CD1c-positive myeloid dendritic cell (primary cell): ENCODE results near the gene TMEM273.

Experiments
- DNase-seq: peaks from one replicate; pipeline ENCODE4 v3.0.0-alpha.2; 2016; ENCODE audit errors: extremely low spot score

Gene TMEM273

GRCh38 chr10:49187950-49188761 lies at the start of gene TMEM273:
TSS of gene TMEM273 (minus strand) at chr10:49188391. CDS start at chr10:49188336, 55 bp downstream.
- DNase-seq, result peak; percentile 88

GRCh38 chr10:49237985-49238384 lies 49.8 kb upstream of the TMEM273 start:
- DNase-seq, result peak; percentile 9

GRCh38 chr10:49235392-49235791 lies 47.2 kb upstream of the TMEM273 start:
- DNase-seq, result no peak

- DNase-seq, result no peak
Measured at GRCh38 chr10:49231086-49231820, 43.1 kb upstream of the TMEM273 start.

- DNase-seq, result no peak
Measured at GRCh38 chr10:49230004-49230403, 41.8 kb upstream of the TMEM273 start.

GRCh38 chr10:49228677-49229076 lies 40.5 kb upstream of the TMEM273 start:
- DNase-seq, result no peak

GRCh38 chr10:49227406-49227805 lies 39.2 kb upstream of the TMEM273 start:
- DNase-seq, result no peak

- DNase-seq, result no peak
Measured at GRCh38 chr10:49226594-49226993, 38.4 kb upstream of the TMEM273 start.

- no peak for DNase-seq
Measured at GRCh38 chr10:49225218-49225876, 37.2 kb upstream of the TMEM273 start.

GRCh38 chr10:49223205-49223604 lies 35.0 kb upstream of the TMEM273 start:
- DNase-seq, result no peak

GRCh38 chr10:49222170-49222569 lies 34.0 kb upstream of the TMEM273 start:
- no peak for DNase-seq

- DNase-seq, result no peak
Measured at GRCh38 chr10:49220679-49221078, 32.5 kb upstream of the TMEM273 start.

- no peak for DNase-seq
Measured at GRCh38 chr10:49220031-49220430, 31.8 kb upstream of the TMEM273 start.

GRCh38 chr10:49219248-49219647 lies 31.1 kb upstream of the TMEM273 start:
- no peak for DNase-seq

GRCh38 chr10:49218480-49218879 lies 30.3 kb upstream of the TMEM273 start:
- no peak for DNase-seq

GRCh38 chr10:49217645-49218044 lies 29.5 kb upstream of the TMEM273 start:
- no peak for DNase-seq

- DNase-seq, result no peak
Measured at GRCh38 chr10:49213211-49213610, 25.0 kb upstream of the TMEM273 start.

GRCh38 chr10:49212783-49213182 lies 24.6 kb upstream of the TMEM273 start:
- DNase-seq, result no peak

- no peak for DNase-seq
Measured at GRCh38 chr10:49212076-49212475, 23.9 kb upstream of the TMEM273 start.

- no peak for DNase-seq
Measured at GRCh38 chr10:49208996-49209395, 20.8 kb upstream of the TMEM273 start.

GRCh38 chr10:49207936-49208487 lies 19.8 kb upstream of the TMEM273 start:
- no peak for DNase-seq

GRCh38 chr10:49207113-49207512 lies 18.9 kb upstream of the TMEM273 start:
- DNase-seq, result no peak
